Neutrophil (primary cell): ENCODE measurements around the gene IL6.

Experiments used
- H3K27ac ChIP-seq: fragments of 200-600 bp; sonication (generic); 2 replicates; pipeline ENCODE4 v1.5.1; 2016; ENCODE audit warnings: mild to moderate bottlenecking, moderate library complexity
- H3K27me3 ChIP-seq: fragments of 200-600 bp; sonication (generic); 2 replicates; pipeline ENCODE4 v1.6.0; 2016; ENCODE audit warnings: mild to moderate bottlenecking
- H3K36me3 ChIP-seq: fragments of 200-600 bp; sonication (generic); 2 replicates; pipeline ENCODE4 v1.5.1; 2017
- H3K4me1 ChIP-seq, 2 experiments: fragments of 200-600 bp in 1 of 2; sonication (generic) in 1 of 2; 1 replicate in 1 of 2; 2 replicates in 1 of 2; pipeline versions ENCODE4 v1.5.1 to v1.6.1; 2013 to 2016; ENCODE audit warnings: low read depth in 1 of 2, low read length in 1 of 2, mild to moderate bottlenecking in 1 of 2, moderate library complexity in 1 of 2; ENCODE audit not compliant: control insufficient read depth in 1 of 2, insufficient read depth in 1 of 2
- H3K4me3 ChIP-seq, 2 experiments: fragments of 200-600 bp in 1 of 2; sonication (generic) in 1 of 2; 1 replicate in 1 of 2; 2 replicates in 1 of 2; pipeline ENCODE4 v1.5.1; 2013 to 2016; ENCODE audit warnings: low read depth in 1 of 2, low read length in 1 of 2, mild to moderate bottlenecking in 1 of 2, moderate library complexity in 1 of 2
- H3K9me3 ChIP-seq: fragments of 200-600 bp; sonication (generic); 2 replicates; pipeline ENCODE4 v1.5.1; 2016
- CTCF ChIP-seq: fragments of 200-600 bp; sonication (generic); IDR thresholded peaks from 2 replicates; pipeline ENCODE4 v1.5.1; 2016; ENCODE audit warnings: antibody characterized with exemption

Gene IL6

GRCh38 chr7:22729180-22729825, 2.3 kb downstream of the IL6 start:
- Histone ChIP-seq H3K4me3 (no peak overlapping the region), H3K36me3 (no peaks in the 10 kb centered on the region), H3K27me3 (peaks cover 64% of the 10 kb centered on the region), H3K4me1 (peaks cover 0 to 5% of the 10 kb centered on the region in 2 experiments), H3K9me3 (no peaks in the 10 kb centered on the region), H3K27ac (no peak overlapping the region)
- TF ChIP-seq CTCF: no peak

GRCh38 chr7:22730066-22730710, 3.2 kb downstream of the IL6 start:
- no peaks in the 10 kb centered on the region for H3K36me3 ChIP-seq
- H3K27me3 ChIP-seq: peaks cover 56% of the 10 kb centered on the region
- H3K4me1 ChIP-seq: peaks cover 0 to 5% of the 10 kb centered on the region in 2 experiments
- no peaks in the 10 kb centered on the region for H3K9me3 ChIP-seq
- no peak overlapping the region for H3K27ac ChIP-seq
- no peak for TF ChIP-seq CTCF
- no peak overlapping the region for H3K4me3 ChIP-seq

- H3K4me3 ChIP-seq: no peak overlapping the region
Measured at GRCh38 chr7:22730921-22731654, 4.1 kb downstream of the IL6 start.

GRCh38 chr7:22731766-22732165, 4.8 kb downstream of the IL6 start:
- H3K4me1 ChIP-seq: peaks cover 0 to 4% of the 10 kb centered on the region in 2 experiments
- H3K27ac ChIP-seq: no peak overlapping the region
- H3K27me3 ChIP-seq: peaks cover 40% of the 10 kb centered on the region
- no peaks in the 10 kb centered on the region for H3K36me3 ChIP-seq
- H3K4me3 ChIP-seq: no peak overlapping the region
- no peaks in the 10 kb centered on the region for H3K9me3 ChIP-seq
- TF ChIP-seq CTCF: no peak

More at GRCh38 chr7:22730921-22731654, 4.1 kb downstream of the IL6 start:
- TF ChIP-seq CTCF: no peak
- H3K4me1 ChIP-seq: peaks cover 0 to 5% of the 10 kb centered on the region in 2 experiments
- H3K36me3 ChIP-seq: no peaks in the 10 kb centered on the region
- no peak overlapping the region for H3K27ac ChIP-seq
- no peaks in the 10 kb centered on the region for H3K9me3 ChIP-seq
- peaks cover 47% of the 10 kb centered on the region for H3K27me3 ChIP-seq

GRCh38 chr7:22732556-22733126, 5.6 kb downstream of the IL6 start:
- Histone ChIP-seq H3K36me3 (no peaks in the 10 kb centered on the region), H3K4me1 (no peaks in the 10 kb centered on the region), H3K4me3 (no peak overlapping the region), H3K9me3 (no peaks in the 10 kb centered on the region), H3K27me3 (peaks cover 31% of the 10 kb centered on the region), H3K27ac (no peak overlapping the region)
- TF ChIP-seq CTCF: no peak
